NOMO-1 (cell line): ENCODE measurements around the gene MYO5A.
A peak's percentile ranks its signal among the peaks of the same experiment; 100 is the strongest.

ENCODE experiments used
- DNase-seq, 2 experiments: peaks; one replicate each; lab custom pipeline; 2025; ENCODE audit not compliant: unreplicated experiment in 2 of 2; lab: John Stamatoyannopoulos, UW

Gene MYO5A

DNA sequence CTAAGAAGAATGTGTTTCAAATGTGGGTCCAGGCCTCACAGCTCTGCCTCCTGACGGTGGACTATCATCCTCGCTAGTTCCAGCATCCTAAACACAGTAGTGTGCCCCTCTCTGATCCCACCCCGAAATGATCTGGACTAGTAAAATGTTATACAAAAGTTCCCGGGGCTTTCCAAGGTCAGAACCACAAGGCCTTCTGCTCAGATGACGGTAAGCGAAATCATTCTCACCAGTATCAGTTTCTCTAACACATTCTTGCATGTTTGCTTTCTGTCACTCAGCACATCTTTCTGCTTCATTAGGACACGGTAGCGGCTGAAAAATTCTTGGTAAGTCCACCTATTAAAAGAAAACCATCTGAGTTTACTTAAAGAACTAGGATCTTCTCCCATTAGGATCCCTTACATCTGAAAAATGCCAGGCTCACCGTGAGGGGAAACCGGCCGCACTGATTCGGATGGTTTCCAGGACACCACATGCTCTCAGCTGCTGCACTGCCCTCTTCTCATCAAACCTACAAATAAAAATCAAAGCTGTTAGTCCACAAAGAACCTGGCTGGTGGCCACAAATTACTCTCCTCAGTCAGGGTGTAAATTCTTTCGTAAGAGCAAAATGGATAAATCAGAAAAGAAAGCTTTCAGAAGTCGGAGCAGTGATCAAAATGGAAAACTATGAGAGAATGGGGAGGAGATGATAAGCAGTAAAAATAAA, 149.1 kb downstream of the MYO5A start:
- DNase-seq = no peak

DNA sequence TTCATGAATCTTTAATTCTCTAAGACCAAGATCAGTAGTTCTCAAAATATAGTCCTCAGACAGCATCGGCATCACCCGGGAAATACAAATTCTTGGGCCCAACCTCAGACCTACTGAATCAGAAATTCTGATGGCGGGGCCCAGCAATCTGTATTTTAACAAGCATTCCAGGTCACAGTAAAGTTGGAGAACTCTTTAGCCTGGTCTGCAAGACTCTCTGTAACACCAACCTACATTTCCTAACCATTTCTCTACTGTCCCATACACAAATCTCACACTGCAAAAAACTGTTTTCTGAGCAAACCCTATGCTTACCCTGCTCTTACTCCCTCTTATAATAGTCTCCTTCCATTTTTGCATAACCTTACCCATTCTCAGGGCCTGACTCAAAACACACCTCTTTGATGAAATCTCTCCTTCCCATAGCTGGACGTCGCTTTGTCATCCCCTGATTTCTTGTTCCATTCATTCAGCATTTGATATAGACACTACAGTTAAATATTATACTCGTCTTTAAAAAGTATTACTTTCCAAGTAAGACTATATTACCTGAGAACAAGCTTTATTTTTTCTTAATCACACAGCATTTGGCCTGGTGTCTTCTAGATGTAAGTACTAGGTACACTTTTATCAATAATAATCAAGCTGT, 149.8 kb downstream of the MYO5A start:
- DNase-seq = no peak

DNA sequence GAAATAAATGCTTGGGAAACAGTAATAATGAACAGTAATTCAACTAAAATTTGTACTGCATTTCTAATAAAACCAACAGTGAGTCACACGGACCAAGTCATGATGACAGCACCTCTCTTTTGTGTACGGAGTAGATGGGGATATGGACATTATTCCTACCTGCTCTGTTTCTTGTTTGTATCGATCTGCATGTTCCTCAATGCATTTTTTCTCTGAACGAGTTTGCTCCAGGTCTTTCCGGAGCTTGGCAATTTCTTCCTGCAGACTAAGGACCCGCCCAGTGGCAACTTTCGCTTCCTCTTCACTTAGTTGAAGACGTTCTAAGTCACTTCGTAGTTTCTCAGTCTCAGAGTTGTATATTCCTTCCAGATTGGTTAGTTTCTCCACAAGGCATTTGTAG, 158.7 kb downstream of the MYO5A start:
- DNase-seq = peak; percentile 71 to 85

DNA sequence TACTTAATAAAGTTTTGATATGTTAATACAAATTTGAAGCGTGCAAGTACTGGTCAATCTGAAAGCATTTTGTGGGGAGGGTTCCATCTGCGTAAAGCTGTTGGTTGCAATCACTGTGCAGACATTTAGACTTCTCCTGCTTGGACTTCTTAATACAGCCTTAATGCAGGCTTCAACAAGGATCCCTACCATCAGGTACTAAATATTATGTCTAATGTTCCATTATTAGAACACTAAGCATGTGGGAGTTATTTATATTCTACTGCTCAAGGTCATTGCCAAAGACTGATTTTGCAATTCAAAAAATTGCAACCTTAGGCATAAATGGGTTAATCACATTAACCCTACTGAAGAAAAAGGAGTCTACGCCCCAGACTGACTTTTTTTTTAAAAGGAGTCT, 159.2 kb downstream of the MYO5A start:
- no peak for DNase-seq

DNA sequence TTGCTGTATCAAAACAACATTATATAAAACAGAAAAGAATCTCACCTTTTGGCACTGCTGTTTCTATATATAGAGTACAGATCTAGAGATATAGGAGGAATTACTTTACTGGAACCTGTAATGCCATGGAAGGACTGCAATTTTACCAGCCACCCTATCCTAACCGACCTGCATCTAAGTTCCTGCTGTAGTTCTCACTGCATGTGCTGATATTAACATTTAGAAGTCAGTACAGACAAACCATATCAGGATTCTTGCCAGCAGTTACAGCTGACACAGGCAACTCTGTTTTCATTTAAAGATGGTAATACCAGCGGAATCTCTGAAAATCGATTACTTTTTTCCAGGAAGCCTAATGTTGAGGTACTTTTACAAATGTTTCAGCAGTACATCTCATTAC, 159.7 kb downstream of the MYO5A start:
- no peak for DNase-seq

DNA sequence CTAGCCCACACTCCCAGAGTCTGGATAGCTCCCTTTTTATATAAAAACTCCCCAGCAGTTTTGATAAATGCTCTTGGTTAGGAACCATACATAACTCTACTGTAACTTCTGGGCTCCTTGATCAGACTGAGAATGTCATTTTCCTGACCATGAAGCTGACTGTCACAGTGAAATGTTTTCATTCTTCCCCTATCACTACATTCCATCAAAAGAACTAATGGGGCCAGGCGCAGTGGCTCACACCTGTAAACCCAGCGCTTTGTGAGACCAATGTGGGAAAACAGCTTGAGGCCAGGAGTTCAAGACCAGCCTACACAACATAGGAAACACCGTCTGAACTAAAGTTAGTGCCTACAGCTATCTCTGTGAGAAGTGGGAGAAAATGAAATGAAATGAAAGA, 160.3 kb downstream of the MYO5A start:
- no peak for DNase-seq

DNA sequence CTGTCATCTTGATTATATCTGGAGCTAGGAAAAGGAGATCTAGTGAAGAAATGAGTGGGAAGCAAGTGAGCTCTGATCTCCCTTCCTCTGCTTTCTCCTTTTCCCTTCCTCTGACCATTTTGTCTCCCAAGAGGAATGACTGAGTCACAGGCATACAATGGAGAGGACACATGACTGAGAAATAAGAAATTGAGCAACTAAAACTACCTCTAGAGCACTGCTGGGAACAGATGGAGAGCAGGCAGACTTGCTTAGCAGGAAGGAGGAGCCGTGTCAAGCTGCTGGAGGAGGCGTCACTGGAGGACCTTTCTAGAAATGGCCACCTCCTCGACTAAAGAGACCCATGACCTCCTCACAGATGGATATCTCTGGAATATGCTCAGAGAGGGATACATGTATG, 166.2 kb downstream of the MYO5A start:
- no peak for DNase-seq

DNA sequence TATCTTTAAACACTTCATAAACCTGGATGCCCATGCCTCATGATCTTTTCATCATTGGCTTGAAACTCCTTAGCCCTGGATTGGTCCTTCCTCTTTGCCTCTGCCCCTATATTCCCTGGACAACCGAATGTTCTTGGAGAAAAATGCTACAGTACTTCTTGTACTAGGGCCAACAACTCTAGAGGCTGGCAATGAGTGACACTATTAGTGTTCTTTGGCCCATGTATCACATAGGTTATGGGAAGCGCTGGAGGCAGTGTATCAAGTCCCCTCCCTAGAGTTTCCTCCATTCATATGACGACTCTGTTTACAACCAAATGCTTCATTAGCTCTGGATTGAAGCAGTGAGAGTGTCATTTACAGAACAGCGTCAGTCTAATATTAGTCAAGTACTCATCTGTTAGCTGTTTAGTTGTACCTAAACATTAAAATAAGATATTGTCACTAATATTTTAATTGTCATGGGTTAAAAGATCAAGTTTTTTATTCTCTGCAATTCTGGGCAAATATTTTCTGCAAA, 166.6 kb downstream of the MYO5A start:
- DNase-seq = no peak

DNA sequence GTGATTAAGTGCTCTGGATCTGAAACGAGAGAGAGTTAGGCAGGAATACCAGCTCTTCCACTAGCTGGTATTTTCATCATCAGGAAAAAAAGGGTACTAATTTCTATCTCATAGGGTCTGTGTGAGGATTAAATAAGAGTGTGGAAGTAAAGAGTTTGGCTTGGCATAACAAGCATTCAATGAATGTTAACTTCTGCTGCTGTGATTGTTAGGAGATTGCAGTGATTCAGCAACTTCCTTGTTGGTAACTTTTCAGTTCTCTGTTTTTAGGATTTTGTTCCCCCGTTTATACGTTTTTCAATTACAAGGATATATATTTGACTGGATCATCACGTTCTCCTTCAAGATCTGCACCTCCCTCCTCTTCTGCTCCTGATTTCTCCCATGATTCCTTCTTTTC, 167.2 kb downstream of the MYO5A start:
- no peak for DNase-seq

DNA sequence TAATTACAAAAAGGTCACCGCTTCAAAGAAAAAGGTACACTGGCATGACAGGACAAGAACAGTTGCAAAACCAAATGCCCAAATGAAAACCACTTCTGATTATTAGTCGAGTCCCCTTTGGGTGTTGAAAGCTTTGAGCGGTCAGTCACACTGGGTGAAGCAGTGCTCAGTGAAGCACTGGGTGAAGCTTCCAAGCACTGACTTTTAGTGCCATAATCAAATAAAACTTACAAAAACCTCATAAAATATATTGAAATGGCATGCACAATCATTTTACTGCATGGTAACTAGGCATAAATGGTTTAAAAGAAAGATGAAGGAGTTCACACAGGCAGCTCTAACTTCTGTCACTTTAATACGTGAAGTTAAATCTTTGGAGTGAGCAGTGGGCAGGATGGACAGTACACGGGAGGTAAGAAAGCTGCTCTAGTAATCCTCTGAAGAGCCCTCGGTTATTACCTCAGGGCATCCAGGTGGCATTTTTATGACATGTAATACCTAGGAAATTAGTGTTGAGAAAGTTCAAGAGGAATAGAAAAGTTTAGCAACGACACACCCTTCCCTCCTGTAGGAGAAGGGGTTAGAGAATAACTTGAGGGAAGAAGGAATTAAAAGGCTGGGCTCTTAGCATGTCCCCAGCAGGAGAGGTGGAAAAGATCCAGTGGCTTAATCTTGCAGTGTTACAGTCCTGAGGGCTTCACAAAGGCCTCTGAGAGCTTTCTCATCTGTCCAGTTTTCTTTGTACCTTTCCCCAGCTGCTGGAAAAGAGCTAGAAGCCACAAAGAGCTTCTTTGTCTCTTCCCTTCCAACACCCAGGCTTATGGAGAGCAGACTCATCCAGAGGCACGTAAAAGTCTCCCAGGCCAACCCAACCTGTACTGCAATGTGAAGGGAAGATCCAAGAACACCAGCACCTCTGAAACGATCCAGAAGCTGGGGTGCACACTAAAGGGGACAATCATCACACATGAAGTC, 168.2 kb downstream of the MYO5A start:
- DNase-seq = no peak

DNA sequence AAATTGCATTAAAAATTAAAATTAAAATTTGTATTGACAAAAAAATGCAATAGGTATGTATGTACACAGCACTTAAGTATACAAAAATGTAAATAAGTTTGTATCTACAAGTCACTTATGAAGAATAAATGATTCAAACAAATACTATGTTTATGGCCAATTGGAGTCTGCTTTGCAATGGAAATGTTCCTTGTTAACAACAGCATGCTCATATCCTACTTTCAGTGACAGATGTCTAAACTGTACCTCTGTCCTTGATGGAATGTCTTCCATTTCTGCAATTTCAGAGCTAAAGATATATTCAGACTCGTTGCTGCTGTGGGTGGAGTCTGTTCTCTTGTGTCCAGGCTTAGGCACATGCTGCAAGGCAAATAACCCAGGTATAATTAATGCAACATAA, 169.0 kb downstream of the MYO5A start:
- DNase-seq = no peak

DNA sequence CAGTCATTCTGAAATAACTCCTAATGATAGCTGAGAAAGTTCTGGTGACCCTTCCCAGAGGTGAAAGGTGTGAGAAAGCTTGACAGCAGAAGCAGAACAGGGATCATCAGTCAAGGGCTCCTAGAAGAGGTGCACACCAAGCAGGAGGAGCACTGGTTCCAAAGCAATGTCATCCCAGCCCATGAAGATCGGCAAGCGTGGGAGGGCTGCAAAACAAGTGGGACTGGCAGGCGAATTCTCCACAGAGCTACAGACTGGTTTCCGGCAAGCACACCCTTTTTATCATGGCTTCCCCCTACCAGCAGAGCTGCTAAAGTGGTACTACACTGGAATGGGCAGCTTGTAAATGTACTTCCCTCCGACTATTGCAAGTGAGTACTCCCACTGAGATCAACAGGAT, 170.7 kb downstream of the MYO5A start:
- no peak for DNase-seq

DNA sequence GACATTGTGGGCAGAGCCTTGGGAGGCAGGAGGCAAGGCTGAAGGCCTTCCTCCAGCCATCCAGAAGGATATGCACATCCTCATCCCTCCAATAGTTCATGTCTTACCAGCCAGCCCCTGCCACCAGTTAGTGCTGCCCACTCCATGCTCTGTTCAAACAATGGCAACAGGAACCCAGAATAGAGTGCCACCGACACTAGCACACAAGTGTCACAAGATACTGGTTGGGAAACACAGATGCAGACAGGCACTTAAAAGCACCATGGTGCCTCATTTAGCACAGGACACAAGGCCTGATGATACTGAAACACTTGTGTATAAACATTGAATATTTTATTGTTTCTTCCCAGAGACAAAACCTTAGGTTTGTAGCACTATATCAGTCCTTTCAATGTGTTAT, 176.6 kb downstream of the MYO5A start:
- DNase-seq = no peak

DNA sequence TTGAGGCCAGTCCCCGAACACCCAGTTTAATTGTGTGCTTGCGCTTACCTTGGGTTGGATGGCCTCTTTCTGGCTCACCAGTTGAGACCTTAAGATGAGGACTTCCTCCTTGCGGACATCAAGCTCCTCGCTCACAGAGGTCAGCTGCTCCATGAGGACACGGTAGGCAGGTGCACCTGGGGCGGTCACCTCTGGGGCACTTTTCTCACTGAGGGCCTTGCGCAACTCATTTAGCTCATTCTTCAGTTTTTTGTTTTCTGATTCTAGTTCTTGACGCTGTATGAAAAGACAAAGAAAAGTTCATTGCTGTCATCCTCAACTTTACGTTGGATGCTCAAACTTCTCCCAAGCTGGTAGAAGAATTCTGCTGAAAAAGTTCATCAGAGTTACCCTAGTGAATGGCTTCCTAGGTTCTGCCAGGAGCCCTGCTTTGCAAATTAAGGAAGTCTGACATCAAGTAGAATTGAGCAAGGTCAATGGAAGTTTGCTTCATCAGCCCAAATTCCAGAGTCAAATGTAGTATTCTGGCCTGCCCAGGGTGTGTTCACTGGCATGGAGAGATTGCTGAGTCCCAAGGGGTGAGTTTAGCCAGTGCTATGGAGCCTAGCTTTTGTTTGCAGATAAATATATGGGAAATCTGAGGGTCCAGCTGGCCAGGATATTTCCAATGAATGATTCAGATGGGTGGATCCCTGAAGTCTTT, 177.3 kb downstream of the MYO5A start:
- DNase-seq = peak; percentile 20 to 57

DNA sequence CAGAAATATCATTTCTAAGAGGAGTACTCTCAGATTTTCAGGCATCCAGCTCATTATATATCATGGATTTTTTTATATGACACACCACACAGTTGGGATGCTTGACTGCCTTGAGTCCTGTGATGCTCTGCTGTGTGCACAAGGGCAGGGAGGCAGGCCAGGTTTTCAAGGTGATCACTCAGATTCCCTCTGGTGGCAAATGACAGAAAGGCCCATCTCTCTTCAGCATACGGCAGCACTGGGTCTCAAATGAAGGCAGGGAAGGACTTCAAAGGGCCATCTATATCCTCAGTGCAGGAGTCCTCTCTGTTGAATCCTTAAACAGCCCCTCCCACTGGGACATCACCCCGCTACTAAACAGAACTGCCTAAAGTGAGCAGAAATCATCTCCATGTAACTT, 178.3 kb downstream of the MYO5A start:
- DNase-seq = no peak

DNA sequence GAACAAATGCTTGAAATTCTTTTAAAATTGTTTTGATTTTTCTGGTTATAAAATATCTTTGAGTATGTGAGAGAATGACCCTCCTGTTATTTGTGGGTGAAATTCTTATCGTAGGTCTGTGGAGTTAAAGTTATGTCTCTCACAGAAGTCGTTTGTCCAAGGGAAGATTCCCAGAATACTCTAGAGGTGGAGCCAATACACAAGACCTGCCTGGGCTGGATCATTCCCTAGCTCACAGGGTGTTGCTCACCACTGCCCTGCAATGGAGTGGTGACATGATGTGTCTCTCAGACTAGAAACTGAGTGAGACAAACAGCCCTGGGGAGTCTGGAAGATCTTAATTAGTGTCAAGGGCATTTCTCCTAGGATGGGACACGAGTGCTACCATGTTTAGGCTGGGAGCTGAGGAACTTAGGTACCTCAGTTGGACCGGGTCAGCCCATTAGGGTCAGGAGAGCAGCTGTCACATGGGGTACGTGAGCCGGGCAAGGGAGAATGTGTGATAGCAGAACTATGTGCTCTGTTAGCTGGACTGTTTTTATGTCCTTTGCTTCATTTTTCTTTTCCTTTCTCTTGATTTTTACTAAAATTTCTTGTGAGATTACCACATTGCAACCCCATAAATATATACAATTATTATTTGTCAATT, 179.5 kb downstream of the MYO5A start:
- DNase-seq = no peak

DNA sequence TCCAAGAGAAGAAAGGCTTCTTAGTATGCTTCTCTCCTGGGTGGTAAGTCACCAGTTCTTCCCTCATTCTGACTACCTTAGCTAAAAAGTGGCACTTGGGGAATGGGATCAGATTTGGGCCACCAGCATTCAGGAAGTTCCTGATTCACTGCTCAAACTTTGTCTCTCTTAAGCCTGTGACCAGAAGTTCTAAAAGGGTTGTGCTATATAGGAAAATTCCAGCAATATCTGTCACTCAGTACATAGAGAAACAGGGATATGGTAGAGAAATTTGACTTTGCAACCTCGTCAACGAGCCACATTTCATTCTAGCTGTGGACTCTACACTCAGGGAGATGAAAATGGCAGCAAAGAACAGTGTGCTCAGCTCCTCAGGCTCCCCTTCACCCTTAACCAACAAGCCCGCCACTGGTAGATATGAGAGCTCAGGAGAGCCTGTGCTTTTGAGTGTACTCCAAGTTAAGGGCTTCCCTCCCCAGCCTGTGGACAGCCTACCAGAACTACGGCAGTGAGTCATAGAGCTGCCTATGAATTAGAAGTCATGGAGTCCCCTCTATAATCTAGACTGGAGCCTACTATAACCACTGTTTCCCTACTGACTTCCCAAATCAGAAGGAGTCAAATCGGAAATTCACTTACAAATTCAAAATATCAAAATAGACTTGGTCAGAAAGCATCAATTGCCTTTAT, 180.5 kb downstream of the MYO5A start:
- DNase-seq = no peak

DNA sequence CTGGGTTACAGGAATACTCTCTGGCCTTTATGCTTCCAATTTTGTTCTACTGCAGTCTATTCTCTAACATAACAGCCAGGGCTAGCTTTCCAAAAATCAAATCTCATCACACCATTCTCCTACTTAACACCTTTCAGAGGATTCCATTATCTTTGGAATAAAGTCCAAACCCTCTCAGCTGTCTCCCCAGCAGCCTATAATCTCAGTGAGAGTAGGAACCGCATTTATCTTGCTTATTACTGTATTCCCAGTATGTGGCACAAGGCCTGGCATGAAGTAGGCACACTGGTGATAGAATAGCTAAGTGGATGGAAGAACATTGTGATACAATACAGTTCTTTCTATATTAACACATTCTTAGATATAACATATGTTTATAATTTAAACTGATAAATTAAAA, 184.1 kb downstream of the MYO5A start:
- DNase-seq = no peak

DNA sequence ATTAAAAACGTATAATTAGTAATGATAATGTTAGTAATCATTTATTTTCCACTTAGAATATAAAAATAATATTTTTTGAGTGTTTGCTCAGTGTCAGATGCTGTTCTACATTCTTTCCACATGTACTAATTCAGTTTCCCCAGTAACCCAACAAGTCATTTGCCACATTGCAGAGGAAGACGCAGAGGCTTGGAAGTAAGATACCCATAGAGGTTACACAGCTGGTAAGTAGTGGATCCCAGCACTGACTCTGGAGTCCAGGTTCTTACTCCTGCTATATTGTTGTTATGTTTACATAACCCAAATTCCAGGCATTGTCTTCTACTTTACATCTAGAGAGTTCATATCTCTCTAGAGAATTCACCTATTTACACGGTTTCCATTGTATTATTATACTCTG, 184.8 kb downstream of the MYO5A start:
- no peak for DNase-seq

DNA sequence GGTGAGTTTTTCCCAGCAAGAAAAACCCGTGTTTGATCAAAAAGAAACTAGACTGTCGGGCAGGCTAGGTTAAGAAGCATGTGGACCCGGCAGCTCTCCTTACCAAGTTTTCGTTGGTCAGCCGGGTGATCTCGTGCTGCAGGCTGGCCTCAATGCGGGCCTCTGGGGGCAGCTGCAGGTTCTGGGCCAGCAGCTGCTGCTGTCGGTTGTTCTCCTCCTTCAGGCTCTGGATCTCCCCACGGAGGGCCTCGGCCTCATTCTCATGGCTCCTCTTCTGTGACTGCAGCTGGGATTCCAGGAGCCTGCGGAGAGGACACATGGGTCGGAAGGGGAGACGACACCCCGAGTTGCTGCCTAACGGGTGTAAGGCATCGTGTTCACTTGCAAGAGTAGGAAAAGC, 188.6 kb downstream of the MYO5A start:
- DNase-seq = no peak
